ENCODE data around the gene SLC48A1. TPM values are rescaled to one million over a fixed set of nuclear protein-coding genes. Genes with fewer than 3 reads are reported as not detected.

The SLC48A1 gene
- polyA plus RNA-seq, 3 donors: 50.6 to 54.1 (median 52.4) TPM

GRCh38 chr12:47744005-47744651 lies 28.9 kb upstream of the SLC48A1 start:
- no peak for DNase-seq (ENCODE audit: low read depth in 3 of 3, low spot score in 2 of 3)

GRCh38 chr12:47744778-47745436 lies 28.1 kb upstream of the SLC48A1 start:
- no peak for DNase-seq (ENCODE audit: low read depth in 3 of 3, low spot score in 2 of 3)

- no peak for DNase-seq (ENCODE audit: low read depth in 3 of 3, low spot score in 2 of 3)
These were observed 27.5 kb upstream of the SLC48A1 start for GRCh38 chr12:47745485-47746041.

- DNase-seq (ENCODE audit: low read depth in 3 of 3, low spot score in 2 of 3): no peak
These were observed 27.0 kb upstream of the SLC48A1 start for GRCh38 chr12:47746073-47746472.

- no peak for DNase-seq (ENCODE audit: low read depth in 3 of 3, low spot score in 2 of 3)
These were observed 26.5 kb upstream of the SLC48A1 start for GRCh38 chr12:47746523-47746922.

GRCh38 chr12:47747126-47747525 lies 25.9 kb upstream of the SLC48A1 start:
- no peak for DNase-seq (ENCODE audit: low read depth in 3 of 3, low spot score in 2 of 3)

GRCh38 chr12:47747596-47748506 lies 25.2 kb upstream of the SLC48A1 start:
- DNase-seq (ENCODE audit: low read depth in 3 of 3, low spot score in 2 of 3): no peak

GRCh38 chr12:47748507-47748828 lies 24.6 kb upstream of the SLC48A1 start:
- no peak for DNase-seq (ENCODE audit: low read depth in 3 of 3, low spot score in 2 of 3)

- DNase-seq (ENCODE audit: low read depth in 3 of 3, low spot score in 2 of 3): no peak
These were observed 24.1 kb upstream of the SLC48A1 start for GRCh38 chr12:47748899-47749298.

GRCh38 chr12:47750229-47750798 lies 22.7 kb upstream of the SLC48A1 start:
- no peak for DNase-seq (ENCODE audit: low read depth in 3 of 3, low spot score in 2 of 3)

- DNase-seq (ENCODE audit: low read depth in 3 of 3, low spot score in 2 of 3): no peak
These were observed 22.0 kb upstream of the SLC48A1 start for GRCh38 chr12:47750916-47751470.

- no peak for DNase-seq (ENCODE audit: low read depth in 3 of 3, low spot score in 2 of 3)
These were observed 21.5 kb upstream of the SLC48A1 start for GRCh38 chr12:47751561-47751960.

- DNase-seq (ENCODE audit: low read depth in 3 of 3, low spot score in 2 of 3): no peak
These were observed 20.9 kb upstream of the SLC48A1 start for GRCh38 chr12:47752121-47752520.

- no peak for DNase-seq (ENCODE audit: low read depth in 3 of 3, low spot score in 2 of 3)
These were observed 20.5 kb upstream of the SLC48A1 start for GRCh38 chr12:47752552-47752951.

- DNase-seq (ENCODE audit: low read depth in 3 of 3, low spot score in 2 of 3): no peak
These were observed 19.7 kb upstream of the SLC48A1 start for GRCh38 chr12:47753021-47754001.

GRCh38 chr12:47754126-47754525 lies 18.9 kb upstream of the SLC48A1 start:
- DNase-seq (ENCODE audit: low read depth in 3 of 3, low spot score in 2 of 3): no peak

- no peak for DNase-seq (ENCODE audit: low read depth in 3 of 3, low spot score in 2 of 3)
These were observed 18.2 kb upstream of the SLC48A1 start for GRCh38 chr12:47754881-47755280.

GRCh38 chr12:47755655-47756562 lies 17.1 kb upstream of the SLC48A1 start:
- DNase-seq (ENCODE audit: low read depth in 3 of 3, low spot score in 2 of 3): no peak

All from right renal cortex interstitium (tissue), 3 donors.